K562 (cell line): Measurements from ENCODE around the gene CXCR6.

Source experiments
- ATF2 ChIP-seq: sonication (generic); formaldehyde crosslinking; IDR thresholded peaks from 2 replicates; pipeline ENCODE4 v1.8.1; 2022; ENCODE audit warnings: missing genetic modification reagents
- BDP1 ChIP-seq: IDR thresholded peaks from 3 replicates; pipeline ENCODE4 v1.6.1; 2011; ENCODE audit not compliant: insufficient read length, insufficient read depth
- CHD4 ChIP-seq: fragments of 200-600 bp; sonication (generic); IDR thresholded peaks from 3 replicates; pipeline ENCODE4 v1.6.1; 2012; ENCODE audit warnings: low read depth, mild to moderate bottlenecking, mixed read lengths, low read length, inconsistent platforms; ENCODE audit not compliant: insufficient read depth, insufficient replicate concordance, poor library complexity, severe bottlenecking
- CTCF ChIP-seq, 3 experiments: IDR thresholded peaks in 2 of 3; conservative IDR thresholded peaks in 1 of 3; 2 replicates each; pipeline ENCODE4 v1.5.1; 2011 to 2012; ENCODE audit warnings: low read length in 3 of 3, mild to moderate bottlenecking in 3 of 3, control low read depth in 2 of 3, improper control_type of control experiment in 1 of 3, inconsistent platforms in 1 of 3, low read depth in 1 of 3, mixed read lengths in 1 of 3, moderate library complexity in 1 of 3; ENCODE audit not compliant: insufficient read depth in 2 of 3
- EZH2 ChIP-seq: IDR thresholded peaks from 2 replicates; pipeline ENCODE4 v1.6.1; 2012; ENCODE audit warnings: low read depth, mild to moderate bottlenecking, inconsistent platforms, low read length, borderline replicate concordance
- FOXM1 ChIP-seq, 2 experiments: fragments of 450-650 bp in 1 of 2; sonication (generic) in 1 of 2; formaldehyde crosslinking in 1 of 2; IDR thresholded peaks; 2 replicates each; pipeline versions ENCODE4 v1.6.1 to v1.9.0; 2017 to 2022; ENCODE audit warnings: low read depth in 2 of 2, mild to moderate bottlenecking in 2 of 2, missing genetic modification reagents in 1 of 2, moderate library complexity in 1 of 2
- GATA2 ChIP-seq: sonication (generic); formaldehyde crosslinking; IDR thresholded peaks from 2 replicates; pipeline ENCODE4 v1.4.0; 2020; ENCODE audit warnings: mild to moderate bottlenecking, missing genetic modification reagents
- MCM5 ChIP-seq: fragments of 450-650 bp; IDR thresholded peaks from 2 replicates; pipeline ENCODE4 v1.6.1; 2016; ENCODE audit warnings: low read depth
- PRDM10 ChIP-seq: fragments of 450-650 bp; IDR thresholded peaks from 2 replicates; pipeline ENCODE4 v1.6.1; 2018; ENCODE audit not compliant: partially characterized antibody
- RCOR1 ChIP-seq, 2 experiments: IDR thresholded peaks; 2 replicates each; pipeline ENCODE4 v1.6.1; 2012; ENCODE audit warnings: low read depth in 2 of 2, low read length in 2 of 2, borderline replicate concordance in 1 of 2, improper control_type of control experiment in 1 of 2
- SP1 ChIP-seq: sonication (generic); formaldehyde crosslinking; IDR thresholded peaks from 2 replicates; pipeline ENCODE4 v1.8.1; 2022; ENCODE audit warnings: mild to moderate bottlenecking, missing genetic modification reagents
- SREBF2 ChIP-seq: sonication (generic); formaldehyde crosslinking; IDR thresholded peaks from 2 replicates; pipeline ENCODE4 v1.4.0; 2020; ENCODE audit warnings: mild to moderate bottlenecking, missing genetic modification reagents
- XRCC5 ChIP-seq: fragments of 200-400 bp; formaldehyde crosslinking; IDR thresholded peaks from 2 replicates; pipeline ENCODE4 v1.6.1; 2017; ENCODE audit warnings: low read depth, mild to moderate bottlenecking, low read length
- ZNF384 ChIP-seq: IDR thresholded peaks from 2 replicates; pipeline ENCODE4 v1.6.1; 2012; ENCODE audit warnings: low read depth, low read length, improper control_type of control experiment

- no peak for TF ChIP-seq EZH2
- no peak for TF ChIP-seq CHD4
- no peak for TF ChIP-seq BDP1
- no peak for TF ChIP-seq MCM5
- no peak; a peak in 1 of 6 replicates for TF ChIP-seq CTCF (IDR thresholded peaks at IDR 0.05 in 2 of 3, conservative IDR thresholded peaks at IDR 0.05 in 1 of 3; ENCODE audit: insufficient read depth in 2 of 3, low read depth in 1 of 3, low read length in 3 of 3)
- no peak for TF ChIP-seq RCOR1 (IDR thresholded peaks at IDR 0.05; ENCODE audit: borderline replicate concordance in 1 of 2, low read depth in 2 of 2, low read length in 2 of 2)
- no peak for TF ChIP-seq FOXM1 (IDR thresholded peaks at IDR 0.05; ENCODE audit: low read depth)
- no peak for TF ChIP-seq FOXM1 (CRISPR knock-in tag; IDR thresholded peaks at IDR 0.05; ENCODE audit: low read depth)
- TF ChIP-seq ATF2 (CRISPR knock-in tag) = no peak
- no peak for TF ChIP-seq SREBF2 (CRISPR knock-in tag)
- no peak for TF ChIP-seq XRCC5
- TF ChIP-seq PRDM10 = no peak
- no peak for TF ChIP-seq GATA2
- no peak for TF ChIP-seq ZNF384
- no peak for TF ChIP-seq SP1 (CRISPR knock-in tag)
Measured at GRCh38 chr3:45990181-45990580, 46.9 kb downstream of the CXCR6 start.
